LNCAP (cell line): ENCODE data around the gene CAMTA1.

Experiments
- CTCF ChIP-seq: fragments of 450-650 bp; IDR thresholded peaks from 2 replicates; pipeline ENCODE4 v1.5.1; 2017; ENCODE audit warnings: mild to moderate bottlenecking

Gene CAMTA1

GRCh38 chr1:7564137-7564536 is 778.9 kb downstream of the CAMTA1 start:
- no peak for TF ChIP-seq CTCF

- TF ChIP-seq CTCF, result no peak
These were observed 780.0 kb downstream of the CAMTA1 start for GRCh38 chr1:7565099-7565750.

GRCh38 chr1:7566417-7567375 is 781.4 kb downstream of the CAMTA1 start:
- no peak for TF ChIP-seq CTCF

- TF ChIP-seq CTCF, result no peak
These were observed 782.1 kb downstream of the CAMTA1 start for GRCh38 chr1:7567376-7567775.

- TF ChIP-seq CTCF, result no peak
These were observed 782.8 kb downstream of the CAMTA1 start for GRCh38 chr1:7568053-7568452.

GRCh38 chr1:7568901-7569524 is 783.8 kb downstream of the CAMTA1 start:
- no peak for TF ChIP-seq CTCF

- no peak for TF ChIP-seq CTCF
These were observed 785.1 kb downstream of the CAMTA1 start for GRCh38 chr1:7570311-7570710.
